ENCODE measurements around the gene OPN1SW. TPM values are rescaled to one million over a fixed set of nuclear protein-coding genes. Genes with fewer than 3 reads are reported as not detected.

The OPN1SW gene
- total and polyA plus RNA-seq, 9 of the 15 experiments (the other 6 are each of a cell fraction or from before 2014, with no cell fraction given), result 0.84 to 1.0 TPM; not detected in 7

GRCh38 chr7:128755075-128755818 lies 20.3 kb downstream of the OPN1SW start:
- DNase-seq (ENCODE audit: extremely low read depth in 1 of 4, low spot score in 3 of 4) (no peak), ATAC-seq (no peak), FAIRE-seq (no peak)
- peaks cover 96% of the 10 kb centered on the region for H3K36me3 ChIP-seq (ENCODE audit: control insufficient read depth, insufficient read depth, low read length)
- BruUV-seq (replicated peaks), result no TSS peak
- peaks cover 14% of the 10 kb centered on the region for H4K20me1 ChIP-seq (replicated peaks; ENCODE audit: control insufficient read depth, insufficient read depth, low read length)
- H3K4me2 ChIP-seq (ENCODE audit: insufficient read depth, low read length), result no peak overlapping the region
- H3K9me3 ChIP-seq (replicated peaks; ENCODE audit: control insufficient read depth, insufficient read depth, low read depth, low read length), result no peaks in the 10 kb centered on the region
- H3K9me1 ChIP-seq (ENCODE audit: control insufficient read depth, insufficient read depth, low read length), result peaks cover 5% of the 10 kb centered on the region
- no peak overlapping the region for H2AFZ ChIP-seq (ENCODE audit: low read depth, low read length)
- no peaks in the 10 kb centered on the region for H3K4me1 ChIP-seq (replicated peaks in 1 of 2; ENCODE audit: control insufficient read depth in 2 of 2, insufficient read depth in 2 of 2, low read length in 2 of 2)
- in situ Hi-C loops (cut with MboI), result no loop called here
- no peak overlapping the region for H3K4me3 ChIP-seq
- CTCF ChIA-PET (ENCODE audit: low intra/inter-chr PET ratio), result no interaction called here
- intact Hi-C loops (cut with micrococcal nuclease), result loop anchor here (10.0 kb wide), 1 partner anchor 280 kb away; the partner anchor contains the start of gene METTL2B
- POLR2A ChIA-PET, result interaction anchor here (1.3 to 12.2 kb wide), 6 partner anchors 7 to 29 kb away, joined by 4 to 216 read pairs (median 10); partner anchors contain the start of gene CALU
- H3K79me2 ChIP-seq (ENCODE audit: control insufficient read depth, insufficient read depth, low read length), result peaks cover 52% of the 10 kb centered on the region
- no peak overlapping the region for H3K9ac ChIP-seq (ENCODE audit: insufficient read depth in 1 of 2, low read depth in 2 of 2, low read length in 2 of 2)
- no peaks in the 10 kb centered on the region for H3K27me3 ChIP-seq (ENCODE audit: control insufficient read depth in 2 of 2, insufficient read depth in 2 of 2, low read length in 2 of 2)
- no peak overlapping the region for H3K27ac ChIP-seq (ENCODE audit: extremely low read depth, low read depth, low read length)
- TF ChIP-seq KLF6 (CRISPR knock-in tag; IDR thresholded peaks at IDR 0.05; ENCODE audit: borderline replicate concordance), result no peak
- TF ChIP-seq NR2C2 (CRISPR knock-in tag; IDR thresholded peaks at IDR 0.05), result no peak
- TF ChIP-seq NR2C2 (tag; IDR thresholded peaks at IDR 0.05), result no peak
- TF ChIP-seq ELK1 (CRISPR knock-in tag; IDR thresholded peaks at IDR 0.05), result no peak
- no peak for TF ChIP-seq IFI16 (CRISPR knock-in tag; IDR thresholded peaks at IDR 0.05)
- TF ChIP-seq MLLT1 (IDR thresholded peaks at IDR 0.05), result no peak
- TF ChIP-seq HDAC8 (tag; IDR thresholded peaks at IDR 0.05), result no peak
- TF ChIP-seq BCL6 (CRISPR knock-in tag; IDR thresholded peaks at IDR 0.05), result no peak
- no peak for TF ChIP-seq ZFPM2 (CRISPR knock-in tag; IDR thresholded peaks at IDR 0.05)
- TF ChIP-seq, protein P1, sequence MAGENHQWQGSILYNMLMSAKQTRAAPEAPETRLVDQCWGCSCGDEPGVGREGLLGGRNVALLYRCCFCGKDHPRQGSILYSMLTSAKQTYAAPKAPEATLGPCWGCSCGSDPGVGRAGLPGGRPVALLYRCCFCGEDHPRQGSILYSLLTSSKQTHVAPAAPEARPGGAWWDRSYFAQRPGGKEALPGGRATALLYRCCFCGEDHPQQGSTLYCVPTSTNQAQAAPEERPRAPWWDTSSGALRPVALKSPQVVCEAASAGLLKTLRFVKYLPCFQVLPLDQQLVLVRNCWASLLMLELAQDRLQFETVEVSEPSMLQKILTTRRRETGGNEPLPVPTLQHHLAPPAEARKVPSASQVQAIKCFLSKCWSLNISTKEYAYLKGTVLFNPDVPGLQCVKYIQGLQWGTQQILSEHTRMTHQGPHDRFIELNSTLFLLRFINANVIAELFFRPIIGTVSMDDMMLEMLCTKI (IDR thresholded peaks at IDR 0.05; ENCODE audit: partially characterized antibody), result no peak
- no peak for TF ChIP-seq PTTG1 (tag; IDR thresholded peaks at IDR 0.05; ENCODE audit: low read depth)
- no peak for TF ChIP-seq HSF4 (CRISPR knock-in tag; IDR thresholded peaks at IDR 0.05; ENCODE audit: borderline replicate concordance)
- 89% methylated on average over 1 of the region's 2 CpGs for WGBS (ENCODE audit: insufficient coverage, low coverage, missing lambda C conversion rate)

Measured in K562 (cell line).